ENCODE results near the gene DYNLT1. TPM values are rescaled to one million over a fixed set of nuclear protein-coding genes. Genes with fewer than 3 reads are reported as not detected.

The DYNLT1 gene
- total and polyA plus RNA-seq, 2 of the 4 experiments (the other 2 are of a cell fraction), result 235 to 349 TPM

- H3K27me3 ChIP-seq (ENCODE audit: control insufficient read depth, insufficient read depth, low read length), result no peaks in the 10 kb centered on the region
- H3K23ac ChIP-seq (ENCODE audit: low read depth, low read length), result no peak overlapping the region
- no peak overlapping the region for H3K4me3 ChIP-seq (ENCODE audit: insufficient read depth, low read depth, low read length)
- ChIA-PET POLR2A (ENCODE audit: unreplicated experiment) (no interaction called here), CTCF (no interaction called here)
- intact Hi-C loops (cut with micrococcal nuclease) (no loop called here), dilution Hi-C loops (cut with HindIII; ENCODE audit: low sequenced_read_pairs, unreplicated experiment) (no loop called here), in situ Hi-C loops (cut with MboI; ENCODE audit: low sequenced_read_pairs) (no loop called here)
- peaks cover 0 to 8% of the 10 kb centered on the region in 2 experiments; a peak in 3 of 4 replicates for H3K79me1 ChIP-seq (ENCODE audit: low read depth in 1 of 2, low read length in 2 of 2)
- H3K4ac ChIP-seq (ENCODE audit: low read depth, low read length), result no peak overlapping the region
- H2AK5ac ChIP-seq (ENCODE audit: low read depth, low read length), result no peak overlapping the region
- no peak overlapping the region for H4K91ac ChIP-seq (ENCODE audit: insufficient read depth, low read depth, low read length)
- no peak overlapping the region for H4K8ac ChIP-seq (ENCODE audit: low read depth in 2 of 2, low read length in 2 of 2)
- H3K4me1 ChIP-seq (ENCODE audit: control insufficient read depth, insufficient read depth, low read length), result no peaks in the 10 kb centered on the region
- no TSS peak for BruUV-seq (replicated peaks)
- H2AK9ac ChIP-seq (replicated peaks; ENCODE audit: low read depth, low read length, poor library complexity), result no peak overlapping the region
- no peak overlapping the region for H2BK120ac ChIP-seq (ENCODE audit: low read depth, low read length)
- H3K27ac ChIP-seq (ENCODE audit: insufficient read depth, low read length), result no peak overlapping the region
- H2BK20ac ChIP-seq (ENCODE audit: low read depth, low read length), result no peak overlapping the region
- H2BK15ac ChIP-seq (ENCODE audit: low read depth, low read length), result no peak overlapping the region
- DNase-seq (no peak), ATAC-seq (ENCODE audit: low read depth) (no peak)
- H4K5ac ChIP-seq (ENCODE audit: low read depth, low read length), result no peak overlapping the region
- H3K9me1 ChIP-seq (ENCODE audit: insufficient read depth, low read length), result peaks cover 6% of the 10 kb centered on the region; the same call in 1 of the 2 replicates
- H2AFZ ChIP-seq (replicated peaks; ENCODE audit: low read length, poor library complexity), result no peak overlapping the region
- no peak overlapping the region for H3K18ac ChIP-seq (ENCODE audit: low read depth, low read length)
- H3K56ac ChIP-seq (ENCODE audit: extremely low read depth, insufficient read depth, low read length), result no peak overlapping the region
- no peak overlapping the region for H3K9ac ChIP-seq (ENCODE audit: low read depth, low read length)
- TF ChIP-seq RAD21 (IDR thresholded peaks at IDR 0.05; ENCODE audit: low read length) (no peak), BHLHE40 (IDR thresholded peaks at IDR 0.05; ENCODE audit: low read depth, low read length) (no peak), RCOR1 (IDR thresholded peaks at IDR 0.05; ENCODE audit: insufficient replicate concordance, low read length) (no peak), NFE2L2 (IDR thresholded peaks at IDR 0.05; ENCODE audit: low read depth, low read length) (no peak), POLR2A (IDR thresholded peaks at IDR 0.05; ENCODE audit: low read depth, low read length) (no peak), CHD1 (IDR thresholded peaks at IDR 0.05; ENCODE audit: low read depth, low read length) (no peak), CEBPB (IDR thresholded peaks at IDR 0.05; ENCODE audit: low read depth, low read length) (no peak), USF2 (IDR thresholded peaks at IDR 0.05; ENCODE audit: low read depth, low read length) (no peak), MXI1 (IDR thresholded peaks at IDR 0.05; ENCODE audit: borderline replicate concordance, low read depth, low read length) (no peak), RFX5 (IDR thresholded peaks at IDR 0.05; ENCODE audit: low read depth, low read length) (no peak), SMC3 (IDR thresholded peaks at IDR 0.05; ENCODE audit: low read depth, low read length) (no peak), MAZ (IDR thresholded peaks at IDR 0.05; ENCODE audit: borderline replicate concordance, low read depth, low read length) (no peak), FOS (IDR thresholded peaks at IDR 0.05; ENCODE audit: low read depth, low read length) (no peak), CTCF (conservative IDR thresholded peaks at IDR 0.05; ENCODE audit: low read depth, low read length) (no peak), MAFK (IDR thresholded peaks at IDR 0.05; ENCODE audit: low read depth, low read length) (no peak), ELK1 (IDR thresholded peaks at IDR 0.05; ENCODE audit: borderline replicate concordance, low read depth, low read length) (no peak)
- H3K36me3 ChIP-seq (ENCODE audit: control insufficient read depth, insufficient read depth, low read length), result peaks cover 56% of the 10 kb centered on the region
- 100% methylated on average over 1 of the region's 7 CpGs; no CpG with 5 or more reads in 1 of the 2 experiments for WGBS, 2 experiments (ENCODE audit: extremely low coverage in 2 of 2, insufficient read length in 1 of 2)
- H3K14ac ChIP-seq (replicated peaks; ENCODE audit: low read depth, low read length), result no peak overlapping the region
- no peaks in the 10 kb centered on the region for H3K9me3 ChIP-seq (ENCODE audit: control insufficient read depth, insufficient read depth, low read length)
- no peak overlapping the region for H3K4me2 ChIP-seq (ENCODE audit: low read depth, low read length)
- no peaks in the 10 kb centered on the region for H4K20me1 ChIP-seq (ENCODE audit: insufficient read depth, low read length)
- H2BK5ac ChIP-seq (ENCODE audit: low read depth, low read length, poor library complexity, severe bottlenecking), result no peak overlapping the region
Measured at GRCh38 chr6:158591134-158591809, 53.3 kb downstream of the DYNLT1 start.

Measured in IMR-90 (cell line).